22Rv1 (cell line): ENCODE measurements around the gene CPNE9.

Source experiments
- H3K27ac ChIP-seq: fragments of 450-650 bp; 2 replicates; pipeline ENCODE4 v1.5.1; 2017
- CTCF ChIP-seq: fragments of 450-650 bp; IDR thresholded peaks from 2 replicates; pipeline ENCODE4 v1.5.1; 2017; ENCODE audit warnings: mild to moderate bottlenecking
- ZFX ChIP-seq: fragments of 450-650 bp; IDR thresholded peaks from 2 replicates; pipeline ENCODE4 v1.6.1; 2017; ENCODE audit warnings: antibody characterized with exemption, borderline replicate concordance

The CPNE9 gene

GRCh38 chr3:9669720-9670432 is 33.8 kb upstream of the CPNE9 start:
- TF ChIP-seq CTCF (no peak), ZFX (no peak)
- H3K27ac ChIP-seq, result 0 out of 2 replicates have a peak overlapping the region, but pooled peaks have one; percentile 13

- H3K27ac ChIP-seq, result no peak overlapping the region
- no peak for TF ChIP-seq CTCF
- no peak for TF ChIP-seq ZFX
Observed at GRCh38 chr3:9673082-9673481, 30.6 kb upstream of the CPNE9 start.

- H3K27ac ChIP-seq, result no peak overlapping the region
- TF ChIP-seq ZFX, result no peak
- TF ChIP-seq CTCF, result no peak
Observed at GRCh38 chr3:9673752-9674151, 29.9 kb upstream of the CPNE9 start.

- TF ChIP-seq ZFX (no peak), CTCF (no peak)
- no peak overlapping the region for H3K27ac ChIP-seq
Observed at GRCh38 chr3:9675736-9676290, 27.8 kb upstream of the CPNE9 start.

GRCh38 chr3:9676785-9677184 is 26.8 kb upstream of the CPNE9 start:
- no peak for TF ChIP-seq CTCF
- H3K27ac ChIP-seq, result no peak overlapping the region

- H3K27ac ChIP-seq, result no peak overlapping the region
- TF ChIP-seq ZFX (no peak), CTCF (no peak)
Observed at GRCh38 chr3:9678493-9678892, 25.1 kb upstream of the CPNE9 start.

GRCh38 chr3:9679476-9680080 is 24.1 kb upstream of the CPNE9 start:
- no peak overlapping the region for H3K27ac ChIP-seq
- no peak for TF ChIP-seq ZFX
- no peak for TF ChIP-seq CTCF
